ENCODE measurements around the gene C2CD4D.
"Not testable (repeated sequence)": the region's sequence is repeated elsewhere in the genome, so short reads cannot be mapped to it uniquely, and the experiment has no call there.

C2CD4D gene

GRCh38 chr1:151858030-151858746, 18.6 kb upstream of the C2CD4D start:
- no peak for DNase-seq

GRCh38 chr1:151855933-151856332, 16.3 kb upstream of the C2CD4D start:
- DNase-seq: no peak

GRCh38 chr1:151855516-151855915, 15.9 kb upstream of the C2CD4D start:
- DNase-seq: not testable (repeated sequence)

GRCh38 chr1:151854658-151855057, 15.0 kb upstream of the C2CD4D start:
- DNase-seq: no peak

- DNase-seq: no peak
Measured at GRCh38 chr1:151853411-151853943, 13.9 kb upstream of the C2CD4D start, which contains the start of gene THEM5. THEM5 (minus strand) TSS chr1:151853712; CDS start chr1:151853565, 147 bp downstream.

GRCh38 chr1:151852733-151853132, 13.1 kb upstream of the C2CD4D start:
- DNase-seq: no peak

GRCh38 chr1:151851886-151852285, 12.3 kb upstream of the C2CD4D start:
- DNase-seq: no peak

- no peak for DNase-seq
Measured at GRCh38 chr1:151849871-151850270, 10.3 kb upstream of the C2CD4D start.

GRCh38 chr1:151849126-151849525, 9.5 kb upstream of the C2CD4D start:
- DNase-seq: no peak

GRCh38 chr1:151847867-151848596, 8.4 kb upstream of the C2CD4D start:
- no peak for DNase-seq

GRCh38 chr1:151846686-151847237, 7.1 kb upstream of the C2CD4D start:
- DNase-seq: peak in 1 of 2 experiments; percentile 37

GRCh38 chr1:151846062-151846568, 6.5 kb upstream of the C2CD4D start:
- DNase-seq: peak in 1 of 2 experiments; percentile 35

- no peak for DNase-seq
Measured at GRCh38 chr1:151843398-151843797, 3.8 kb upstream of the C2CD4D start.

GRCh38 chr1:151841141-151841540, 1.5 kb upstream of the C2CD4D start:
- no peak for DNase-seq

- no peak for DNase-seq
Measured at GRCh38 chr1:151840421-151840820, 801 bp upstream of the C2CD4D start.

GRCh38 chr1:151839082-151839412, 573 bp downstream of the C2CD4D start:
- DNase-seq: no peak

GRCh38 chr1:151838222-151839081, 1.2 kb downstream of the C2CD4D start:
- DNase-seq: peak in 1 of 2 experiments; percentile 58

- no peak for DNase-seq
Measured at GRCh38 chr1:151837884-151838221, 1.8 kb downstream of the C2CD4D start.

GRCh38 chr1:151837197-151837596, 2.4 kb downstream of the C2CD4D start:
- no peak for DNase-seq

GRCh38 chr1:151835596-151835995, 4.0 kb downstream of the C2CD4D start:
- DNase-seq: no peak

- no peak for DNase-seq
Measured at GRCh38 chr1:151834239-151834638, 5.4 kb downstream of the C2CD4D start.

- DNase-seq: no peak
Measured at GRCh38 chr1:151833172-151833900, 6.3 kb downstream of the C2CD4D start.

Measured in activated CD4-positive, alpha-beta T cell treated with anti-CD3 and anti-CD28 coated beads, Interleukin-2, amount 50 U/mL, for 48 hours (primary cell).